GM12892 (cell line): ENCODE results near the gene FURIN.

Source experiments
- POLR2A ChIP-seq: IDR thresholded peaks from 2 replicates; pipeline ENCODE4 v1.6.1; 2011; ENCODE audit warnings: low read depth, low read length, control low read depth
- POLR2AphosphoS5 ChIP-seq: IDR thresholded peaks from 2 replicates; pipeline ENCODE4 v1.6.1; 2011; ENCODE audit warnings: low read depth, low read length, control low read depth

GRCh38 chr15:90857337-90857736, 11.1 kb upstream of the FURIN start:
- TF ChIP-seq POLR2AphosphoS5 (no peak), POLR2A (no peak)
